ENCODE data around the gene ATG14. TPM values are rescaled to one million over a fixed set of nuclear protein-coding genes. Genes with fewer than 3 reads are reported as not detected.

ATG14 gene
- total and polyA plus RNA-seq, 2 experiments from 2014 or later = 7.3 to 15.2 TPM

Small RNA genes within 50 kb of the gene (small RNA-seq; reads per million reads assigned to genes)
- not detected for gene AL356801.1 (ENCODE audit: low replicate concordance)

Other genes starting within 250 kb of the ATG14 start
- 106 and 110 TPM in 2 replicates for gene DLGAP5, start 220.2 kb downstream of the ATG14 start, total RNA-seq (2014; rRNA removed; shearing (Covaris generic))
- 92.7 and 117 TPM in 2 replicates for gene DLGAP5, start 220.2 kb downstream of the ATG14 start, polyA plus RNA-seq (2016; fragmentation: Nextera tagmentation; extraction: Ambion mirVana)
- 12.2 and 13.4 TPM in 2 replicates for gene FBXO34, start 140.4 kb downstream of the ATG14 start, total RNA-seq (2014; rRNA removed; shearing (Covaris generic))
- 7.0 and 9.4 TPM in 2 replicates for gene FBXO34, start 140.4 kb downstream of the ATG14 start, polyA plus RNA-seq (2016; fragmentation: Nextera tagmentation; extraction: Ambion mirVana)
- gene TBPL2, start 28.8 kb upstream of the ATG14 start, total RNA-seq (2014; rRNA removed; shearing (Covaris generic)) = 0.24 TPM in 1 of 2 replicates, not detected in the other
- gene TBPL2, start 28.8 kb upstream of the ATG14 start, polyA plus RNA-seq (2016; fragmentation: Nextera tagmentation; extraction: Ambion mirVana) = not detected in 2 replicates
- 110 and 124 TPM in 2 replicates for gene KTN1, start 168.4 kb upstream of the ATG14 start, total RNA-seq (2014; rRNA removed; shearing (Covaris generic))
- gene KTN1, start 168.4 kb upstream of the ATG14 start, polyA plus RNA-seq (2016; fragmentation: Nextera tagmentation; extraction: Ambion mirVana) = 473 and 607 TPM in 2 replicates

Data from GM23338 (cell line).